GM18505 (cell line): Measurements from ENCODE around the gene SLC8A2.
"Not testable (repeated sequence)": the region's sequence is repeated elsewhere in the genome, so short reads cannot be mapped to it uniquely, and the experiment has no call there.

Experiments
- ATAC-seq: cut with Tn5 transposase; IDR thresholded peaks from one replicate; pipeline ENCODE4 v1.9.1; 2021; ENCODE audit not compliant: unreplicated experiment
- POLR2A ChIP-seq: IDR thresholded peaks from 4 replicates; pipeline ENCODE4 v1.6.1; 2011; ENCODE audit warnings: borderline replicate concordance; ENCODE audit not compliant: insufficient read depth, insufficient read length; ENCODE audit errors: extremely low read depth

SLC8A2 gene

DNA sequence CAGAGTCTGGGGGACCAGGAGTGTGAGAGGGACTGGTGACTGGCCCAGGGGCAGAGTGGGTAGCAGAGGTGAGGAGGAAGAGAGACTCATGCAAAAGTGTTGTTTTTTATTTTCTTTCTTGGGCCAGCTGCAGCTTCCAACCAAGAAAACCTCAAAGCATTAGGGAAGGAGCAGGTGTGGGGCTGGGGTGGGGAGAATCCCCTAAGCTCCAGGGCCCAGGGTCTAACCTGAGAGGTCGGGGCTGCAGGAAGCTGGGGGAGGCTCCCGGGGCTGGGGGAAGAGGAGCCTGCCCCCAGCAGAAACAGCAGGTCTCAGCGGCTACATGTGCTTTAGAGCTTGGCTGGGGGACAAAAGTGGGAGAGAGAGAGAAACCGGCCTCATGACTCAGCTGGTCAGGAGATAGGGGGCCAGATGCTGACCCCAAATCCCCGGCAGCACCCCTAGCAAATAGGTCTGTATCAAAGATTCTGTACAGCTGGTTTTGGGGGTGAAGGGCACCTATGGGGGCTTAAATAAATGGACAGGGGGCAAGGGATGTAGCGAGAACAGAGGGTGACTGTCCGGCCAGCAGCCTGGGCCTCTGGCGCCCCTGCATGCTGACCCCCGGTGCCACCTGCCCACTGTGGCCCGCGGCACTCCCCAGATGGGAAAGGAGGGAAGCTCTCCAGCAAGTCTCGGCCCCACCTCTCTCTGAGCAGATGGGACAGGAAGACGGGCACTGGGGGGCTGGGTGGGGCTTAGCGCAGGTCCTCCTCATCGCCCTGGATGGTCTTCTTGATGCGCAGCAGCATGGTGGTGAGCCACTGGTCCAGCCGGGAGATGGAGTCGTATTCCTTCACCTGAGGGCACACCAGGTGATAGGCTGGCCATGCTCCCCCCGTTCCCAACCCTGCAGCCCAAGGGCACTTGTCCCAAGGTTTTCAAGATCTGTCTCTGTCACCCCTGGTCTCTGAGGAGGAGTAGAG, 16.1 kb upstream of the SLC8A2 start:
- no peak for TF ChIP-seq POLR2A
- ATAC-seq, result no peak

DNA sequence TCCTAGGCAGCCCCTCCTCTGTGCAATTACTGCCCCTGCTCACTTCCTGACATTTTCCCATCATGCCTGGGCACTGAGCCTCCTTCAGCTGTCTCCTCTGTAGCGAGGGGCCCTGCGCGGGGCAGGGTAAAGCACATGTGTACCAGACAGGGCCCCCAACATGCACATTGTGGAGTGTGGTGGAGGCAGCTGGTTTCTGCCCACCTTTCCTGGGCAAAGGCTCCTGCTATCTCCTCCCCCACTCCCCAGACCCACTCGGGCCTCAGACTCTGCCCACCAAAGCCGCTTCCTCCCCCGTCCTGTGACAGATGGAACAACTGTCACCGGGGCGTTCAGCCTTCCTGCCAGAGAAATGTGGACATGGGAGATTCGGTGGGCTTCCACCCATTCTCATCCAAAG, 15.2 kb upstream of the SLC8A2 start:
- TF ChIP-seq POLR2A, result no peak
- ATAC-seq, result no peak

DNA sequence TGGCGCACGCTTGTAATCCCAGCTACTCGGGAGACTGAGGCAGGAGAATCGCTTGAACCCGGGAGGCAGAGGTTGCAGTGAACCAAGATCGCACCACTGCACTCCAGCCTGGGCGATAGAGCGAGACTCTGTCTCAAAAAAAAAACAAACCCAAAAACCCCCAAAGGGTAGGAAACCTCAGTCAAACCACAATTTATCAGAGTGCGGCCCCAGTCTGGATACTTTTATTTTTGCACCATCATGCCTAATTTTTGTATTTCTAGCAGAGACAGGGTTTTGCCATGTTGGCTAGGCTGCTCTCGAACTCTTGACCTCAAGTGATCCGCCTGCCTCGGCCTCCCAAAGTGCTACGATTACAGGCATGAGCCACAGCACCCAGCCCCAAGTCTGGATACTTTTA, 14.5 kb upstream of the SLC8A2 start:
- not testable (repeated sequence) for ATAC-seq

DNA sequence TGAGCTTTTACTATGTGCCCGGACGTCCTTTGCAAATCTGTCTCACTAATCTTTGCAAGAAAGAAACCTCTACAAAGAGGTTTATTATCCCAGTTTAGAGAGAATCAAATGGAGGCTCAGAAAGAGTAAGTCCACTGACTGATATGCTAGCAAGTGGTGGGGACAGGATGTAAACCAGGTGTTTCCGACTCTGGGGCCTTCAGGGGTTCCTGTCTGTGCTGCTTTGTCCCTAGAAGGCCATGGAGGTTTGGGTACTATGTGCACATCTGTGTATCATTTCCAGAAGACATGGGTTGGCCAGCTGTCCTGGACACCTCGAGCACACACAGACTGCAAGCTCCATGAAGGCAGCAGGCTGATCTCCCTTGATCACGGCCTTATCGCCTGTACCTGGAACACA, 13.5 kb upstream of the SLC8A2 start:
- TF ChIP-seq POLR2A, result peak; percentile 10
- no peak for ATAC-seq

DNA sequence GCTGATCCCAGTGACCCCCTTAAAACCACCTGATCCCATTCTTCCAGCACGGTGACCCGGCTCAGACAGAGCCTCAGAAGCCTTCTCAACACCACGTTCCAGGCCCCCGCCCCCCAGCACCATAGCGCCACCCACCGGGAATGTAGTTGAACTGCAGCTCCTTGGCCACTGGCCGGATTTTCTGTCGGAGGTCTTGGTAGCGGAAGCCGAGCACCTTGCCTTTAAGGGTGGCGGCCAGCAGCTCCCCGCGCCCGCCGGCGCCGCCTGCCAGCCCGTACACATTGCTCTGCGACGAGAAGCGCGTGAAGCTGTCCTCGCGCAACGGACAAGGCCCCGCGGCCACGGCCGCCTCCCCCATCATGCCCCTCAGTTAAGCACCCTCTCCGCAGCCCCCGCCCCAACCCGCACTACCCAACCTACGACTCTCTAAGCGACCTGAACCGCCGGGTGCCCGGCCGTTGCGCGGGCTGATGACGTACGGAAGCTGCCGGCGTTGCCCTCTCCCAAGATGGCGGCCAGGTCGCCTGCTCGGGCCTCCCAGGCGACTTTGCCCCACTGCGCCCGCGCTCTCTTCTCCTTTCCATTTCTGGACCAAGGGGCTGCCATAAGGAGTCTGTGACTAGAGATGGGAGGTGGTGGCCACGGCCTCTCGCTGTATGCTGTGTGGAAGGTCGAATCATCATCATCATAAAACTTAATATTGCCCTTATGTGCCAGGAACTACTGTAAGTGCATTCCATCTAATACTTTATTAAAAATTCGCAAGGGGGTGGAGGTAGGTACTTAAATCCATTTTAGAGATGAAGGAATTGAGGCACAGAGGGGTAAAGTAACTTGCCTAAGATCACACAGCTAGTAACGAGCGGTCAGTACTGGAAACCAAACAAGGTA, 12.4 kb upstream of the SLC8A2 start, which contains the start of gene KPTN:
Gene KPTN (minus strand): TSS at position 420 of the 891 bp plus-strand sequence. CDS start 59 bp downstream, at position 361.
- peak; percentile 67 for ATAC-seq
- peak; percentile 90 for TF ChIP-seq POLR2A

DNA sequence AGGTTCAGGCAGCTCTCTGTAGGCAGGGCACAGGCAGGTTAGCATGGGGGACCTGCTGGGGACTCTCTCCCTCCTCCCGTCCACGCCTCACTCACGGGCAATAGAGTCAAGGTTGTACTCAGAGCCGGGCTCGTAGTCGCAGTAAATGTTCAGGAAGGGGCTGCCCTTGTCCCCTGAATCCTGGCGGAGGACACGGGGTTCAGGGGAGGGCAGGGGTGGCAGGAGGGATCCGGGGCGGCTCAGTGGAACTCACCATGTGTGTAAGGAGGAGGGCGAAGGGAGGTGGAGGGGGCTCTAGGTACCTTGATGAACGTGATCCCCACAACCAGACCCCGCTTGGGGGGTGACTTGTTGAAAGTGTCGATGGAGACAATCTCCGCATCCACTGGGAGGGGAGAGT, 11.5 kb upstream of the SLC8A2 start:
- TF ChIP-seq POLR2A, result no peak
- ATAC-seq, result no peak

DNA sequence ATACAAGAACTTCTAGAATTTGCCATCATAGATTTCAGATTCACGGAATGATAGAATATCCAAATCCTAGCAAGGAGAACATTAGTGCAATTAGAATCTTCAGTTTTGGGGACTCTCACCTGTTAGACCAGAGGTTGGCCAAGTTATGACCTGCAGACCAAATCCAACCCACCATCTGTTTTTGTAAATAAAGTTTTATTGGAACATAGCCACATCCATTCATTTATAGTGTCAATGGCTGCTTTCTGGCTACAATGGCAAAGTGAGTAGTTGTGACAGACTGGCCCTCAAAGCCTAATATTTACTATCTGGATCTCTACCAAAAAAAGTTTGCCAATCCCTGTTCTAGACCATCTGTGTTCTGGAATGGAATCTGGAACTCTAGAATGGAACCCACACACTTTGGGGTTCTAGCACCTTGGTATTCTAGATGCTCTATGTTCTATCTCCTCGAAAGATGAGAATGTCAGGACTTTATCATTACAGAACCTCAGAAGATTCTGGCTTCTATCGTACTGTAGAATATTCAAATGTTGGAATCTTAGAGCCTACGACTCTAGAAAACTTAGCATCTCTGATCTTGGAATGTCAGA, 9.9 kb upstream of the SLC8A2 start:
- ATAC-seq, result no peak
- TF ChIP-seq POLR2A, result no peak

DNA sequence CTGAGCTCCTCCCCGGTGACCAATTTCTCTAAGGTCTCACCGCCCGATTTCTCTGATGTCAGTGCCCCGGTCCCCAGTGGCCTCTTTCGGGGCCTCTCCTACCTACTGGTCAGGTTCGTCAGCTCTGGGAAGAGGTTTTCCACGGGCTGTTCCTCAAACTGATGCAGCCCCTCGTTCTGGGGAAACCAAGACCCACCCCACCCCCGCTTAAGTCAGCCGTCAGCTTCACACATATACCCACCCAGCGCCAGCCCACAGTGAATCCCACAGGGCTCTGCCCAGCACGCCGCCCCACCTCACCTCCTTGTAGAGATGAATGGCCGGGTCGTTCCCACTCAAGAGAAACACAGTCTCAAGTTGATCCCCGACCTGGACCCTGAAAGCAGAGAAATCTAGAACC, 9.0 kb upstream of the SLC8A2 start:
- no peak for TF ChIP-seq POLR2A
- ATAC-seq, result no peak

DNA sequence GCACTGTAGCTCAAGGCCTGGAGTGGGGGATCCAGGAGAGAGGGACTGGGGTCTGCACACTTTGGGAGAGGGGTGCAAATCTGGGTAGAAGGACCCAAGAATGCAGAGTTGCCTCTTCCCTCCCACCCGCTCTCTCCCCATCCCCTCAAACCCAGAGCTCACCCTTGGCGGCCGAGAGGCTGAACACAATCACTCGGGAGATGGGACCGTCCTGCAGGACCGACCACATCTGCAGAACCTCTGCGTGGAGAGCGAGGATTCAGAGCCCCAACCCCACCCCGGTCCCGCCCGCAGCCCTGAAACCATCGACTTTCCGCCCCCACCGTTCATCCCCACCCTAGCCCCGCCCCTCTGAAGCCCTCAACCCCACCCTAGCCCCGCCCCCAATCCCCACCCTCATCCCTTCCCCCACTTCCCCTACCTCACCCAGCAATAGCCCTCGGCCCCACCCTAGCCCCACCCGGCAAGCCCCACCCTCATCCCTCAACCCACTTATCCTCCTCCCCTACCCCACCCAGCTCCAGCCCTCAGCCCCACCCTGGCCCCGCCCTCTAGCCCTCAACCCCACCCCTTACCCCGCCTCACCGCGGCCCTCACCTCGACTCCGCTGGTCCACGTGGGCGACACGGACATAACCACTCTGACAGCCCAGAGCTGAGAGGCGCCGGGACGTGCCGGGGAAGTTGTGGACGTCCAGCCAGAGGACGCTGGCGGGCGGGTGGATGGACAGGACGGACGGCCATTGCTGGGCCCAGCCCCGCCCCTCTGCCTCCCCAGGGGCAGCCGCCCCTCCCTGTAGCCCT, 8.2 kb upstream of the SLC8A2 start:
- ATAC-seq, result no peak
- no peak for TF ChIP-seq POLR2A

DNA sequence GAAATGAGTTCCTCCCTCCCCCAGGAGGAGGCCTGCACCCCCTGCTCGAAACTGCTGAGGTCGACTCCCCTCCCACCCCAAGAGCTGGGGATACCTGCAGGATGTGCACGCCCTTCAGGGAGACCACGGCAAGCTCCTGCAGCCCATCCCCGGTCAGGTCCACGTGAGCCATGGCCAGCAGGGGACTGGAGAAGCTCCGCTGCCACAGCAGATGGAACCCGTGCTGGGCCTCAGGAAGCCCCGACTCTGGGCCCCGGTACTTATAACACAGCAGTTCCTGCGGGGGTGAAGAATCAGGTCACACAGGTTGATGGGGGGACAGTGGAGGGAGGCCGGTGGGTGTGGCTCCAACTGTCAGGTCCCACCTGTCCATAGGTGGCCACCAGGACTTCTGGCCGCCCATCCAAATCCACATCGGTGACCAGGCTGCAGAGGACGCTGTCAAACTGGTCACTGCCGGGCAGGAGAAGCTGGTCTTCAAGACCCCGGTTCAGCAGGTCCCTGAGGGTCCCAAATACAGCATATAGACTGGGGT, 4.8 kb upstream of the SLC8A2 start:
- no peak for ATAC-seq
- TF ChIP-seq POLR2A, result no peak

DNA sequence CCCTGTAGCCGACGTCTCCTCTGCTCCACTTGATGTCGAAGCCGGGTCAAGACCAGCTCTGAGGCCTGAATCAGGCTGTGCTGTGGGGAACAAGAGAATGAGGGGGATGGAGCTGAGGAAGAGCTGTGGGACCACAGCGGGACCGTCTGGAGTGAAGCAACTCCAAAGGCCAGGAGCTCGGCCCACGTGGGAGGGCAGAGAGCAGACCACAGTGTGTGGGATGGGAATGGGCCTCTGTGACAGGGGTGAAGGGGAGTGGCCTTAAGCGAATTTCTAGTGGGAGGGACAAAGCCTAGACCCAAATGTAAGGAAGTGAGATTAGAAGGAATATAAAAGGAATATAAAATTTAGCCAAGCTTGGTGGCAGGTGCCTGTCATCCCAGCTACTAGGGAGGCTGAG, 3.8 kb upstream of the SLC8A2 start:
- TF ChIP-seq POLR2A, result no peak

DNA sequence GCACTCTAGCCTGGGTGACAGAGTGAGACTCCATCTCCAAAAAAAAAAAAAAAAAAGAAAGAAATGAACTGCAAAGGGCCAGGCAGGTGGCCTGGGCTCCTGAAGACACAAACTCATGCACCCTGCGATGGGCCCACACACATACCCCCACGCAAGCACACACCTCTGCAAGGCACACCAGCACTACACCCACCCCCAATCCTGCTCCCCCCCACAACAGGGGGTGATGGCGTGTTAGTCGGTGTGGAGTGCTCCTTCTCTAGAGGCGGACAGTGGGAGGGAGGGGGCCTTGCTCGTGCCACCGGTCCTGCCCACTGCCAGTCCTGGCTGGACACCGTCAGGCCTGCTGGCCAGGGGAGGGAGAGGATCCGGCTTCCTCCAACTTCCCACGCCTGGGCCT, 1.6 kb upstream of the SLC8A2 start:
- ATAC-seq, result no peak

More for the DNA sequence above, 3.8 kb upstream of the SLC8A2 start:
- no peak for ATAC-seq

DNA sequence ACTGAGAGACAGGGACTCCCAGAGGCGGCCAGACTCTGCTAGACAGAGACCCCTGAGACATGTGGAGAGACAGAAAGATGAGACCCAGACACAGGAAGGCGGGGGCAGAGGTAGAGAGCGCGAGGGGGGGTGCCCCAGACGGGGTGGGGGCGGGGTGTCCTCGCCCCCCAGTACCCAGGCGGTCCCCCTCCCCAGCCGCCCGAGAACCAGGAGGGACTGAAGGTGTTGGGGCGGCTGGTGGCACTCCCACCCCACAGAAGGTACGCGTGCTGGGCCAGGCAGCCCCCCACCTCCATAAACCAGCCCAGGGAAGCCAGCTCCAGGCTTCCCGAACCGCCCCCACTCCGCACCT, 336 bp downstream of the SLC8A2 start:
- no peak for ATAC-seq
- no peak for TF ChIP-seq POLR2A

More for the DNA sequence above, 1.6 kb upstream of the SLC8A2 start:
- TF ChIP-seq POLR2A, result no peak
